RWPE2 (cell line): ENCODE data around the gene ADRB1.

Experiments used
- ATAC-seq: fragments of 200-7000 bp; cut with Tn5 transposase; 3 replicates; pipeline ENCODE4 v1.9.1; 2021; ENCODE audit warnings: low read depth
- DNase-seq: peaks from one replicate; pipeline ENCODE4 v3.0.0-alpha.2; 2020; ENCODE audit warnings: low spot score
- H3K27ac ChIP-seq: fragments of 450-650 bp; 2 replicates; pipeline ENCODE4 v1.5.1; 2017; ENCODE audit warnings: mild to moderate bottlenecking; ENCODE audit not compliant: poor library complexity, severe bottlenecking
- H3K27me3 ChIP-seq: fragments of 250-450 bp; sonication (Bioruptor Pico); 2 replicates; pipeline ENCODE4 v1.5.1; 2021; ENCODE audit warnings: mild to moderate bottlenecking, moderate library complexity; ENCODE audit not compliant: insufficient read depth, poor library complexity, severe bottlenecking
- H3K36me3 ChIP-seq: fragments of 250-450 bp; sonication (Bioruptor Pico); 2 replicates; pipeline ENCODE4 v1.5.1; 2020; ENCODE audit warnings: low read depth, mild to moderate bottlenecking, moderate library complexity
- H3K4me1 ChIP-seq: fragments of 250-450 bp; sonication (Bioruptor Pico); 2 replicates; pipeline ENCODE4 v1.5.1; 2021; ENCODE audit warnings: mild to moderate bottlenecking, moderate library complexity; ENCODE audit not compliant: insufficient read depth, poor library complexity, severe bottlenecking
- H3K4me3 ChIP-seq: fragments of 250-450 bp; sonication (Bioruptor Pico); 2 replicates; pipeline ENCODE4 v1.5.1; 2021; ENCODE audit warnings: mild to moderate bottlenecking, moderate library complexity; ENCODE audit not compliant: severe bottlenecking
- H3K9me3 ChIP-seq: fragments of 250-450 bp; sonication (Bioruptor Pico); 2 replicates; pipeline ENCODE4 v1.5.1; 2021; ENCODE audit warnings: mild to moderate bottlenecking, moderate library complexity; ENCODE audit not compliant: severe bottlenecking
- CTCF ChIP-seq: fragments of 450-650 bp; IDR thresholded peaks from one replicate; pipeline ENCODE4 v1.5.1; 2017; ENCODE audit warnings: mild to moderate bottlenecking, moderate library complexity; ENCODE audit not compliant: poor library complexity, severe bottlenecking

Gene ADRB1

DNA sequence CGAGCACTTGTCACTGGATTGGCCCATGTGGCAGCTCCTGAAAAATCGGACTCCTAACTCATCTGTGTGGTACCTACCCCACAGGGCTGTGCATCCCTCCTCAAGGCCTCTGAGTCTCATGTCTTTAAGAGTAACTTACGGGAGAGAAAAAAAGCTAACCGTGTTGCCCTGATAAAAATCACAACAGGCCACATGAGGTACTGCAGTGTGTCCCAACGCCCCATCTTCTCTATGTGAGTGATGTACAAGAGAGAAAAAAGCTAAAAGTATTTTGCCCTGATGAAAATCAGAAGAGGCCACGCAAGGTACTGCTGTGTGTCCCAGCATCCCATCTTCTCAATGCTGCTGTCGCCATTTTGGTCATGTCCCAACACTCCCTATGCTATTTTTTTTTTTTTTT, 41.2 kb upstream of the ADRB1 start:
- H3K27me3 ChIP-seq, result no peaks in the 10 kb centered on the region
- no peak for TF ChIP-seq CTCF
- no peaks in the 10 kb centered on the region for H3K36me3 ChIP-seq
- no peaks in the 10 kb centered on the region for H3K4me1 ChIP-seq
- H3K9me3 ChIP-seq, result no peaks in the 10 kb centered on the region
- ATAC-seq (no peak), DNase-seq (no peak)
- H3K4me3 ChIP-seq, result no peak overlapping the region
- H3K27ac ChIP-seq, result no peak overlapping the region

GRCh38 chr10:114003161-114003941, 40.3 kb upstream of the ADRB1 start:
- ATAC-seq (no peak), DNase-seq (no peak)
- H3K27me3 ChIP-seq, result no peaks in the 10 kb centered on the region
- no peak overlapping the region for H3K27ac ChIP-seq
- H3K4me3 ChIP-seq, result no peak overlapping the region
- no peaks in the 10 kb centered on the region for H3K4me1 ChIP-seq
- no peak for TF ChIP-seq CTCF
- H3K36me3 ChIP-seq, result no peaks in the 10 kb centered on the region
- H3K9me3 ChIP-seq, result no peaks in the 10 kb centered on the region

GRCh38 chr10:114009281-114009996, 34.2 kb upstream of the ADRB1 start:
- H3K4me1 ChIP-seq, result no peaks in the 10 kb centered on the region
- H3K9me3 ChIP-seq, result no peaks in the 10 kb centered on the region
- TF ChIP-seq CTCF, result no peak
- no peak overlapping the region for H3K27ac ChIP-seq
- no peaks in the 10 kb centered on the region for H3K36me3 ChIP-seq
- ATAC-seq (no peak), DNase-seq (no peak)
- H3K4me3 ChIP-seq, result no peak overlapping the region
- no peaks in the 10 kb centered on the region for H3K27me3 ChIP-seq

DNA sequence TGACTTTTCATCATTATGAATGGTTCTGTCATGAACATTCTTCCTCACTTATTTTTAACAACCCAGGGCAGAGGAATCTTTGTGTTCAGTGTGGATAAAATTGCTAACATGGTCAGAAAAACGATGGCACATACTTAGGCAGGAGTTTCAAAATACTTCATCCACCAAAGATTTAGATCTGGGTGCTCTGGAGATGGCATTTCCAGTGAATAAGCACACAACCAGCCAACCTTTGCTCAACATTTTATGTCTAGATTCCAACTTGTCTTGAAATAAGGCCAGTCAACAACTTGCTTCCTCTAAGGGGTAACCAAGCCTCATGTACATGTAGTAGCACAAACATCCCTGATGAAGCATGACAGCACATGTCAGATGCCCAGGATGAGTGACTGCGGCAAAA, 33.4 kb upstream of the ADRB1 start:
- DNase-seq, result no peak
- Histone ChIP-seq H3K27me3 (no peaks in the 10 kb centered on the region), H3K27ac (no peak overlapping the region), H3K9me3 (no peaks in the 10 kb centered on the region), H3K4me1 (no peaks in the 10 kb centered on the region), H3K36me3 (no peaks in the 10 kb centered on the region), H3K4me3 (no peak overlapping the region)
- ATAC-seq, result no peak
- TF ChIP-seq CTCF, result no peak

DNA sequence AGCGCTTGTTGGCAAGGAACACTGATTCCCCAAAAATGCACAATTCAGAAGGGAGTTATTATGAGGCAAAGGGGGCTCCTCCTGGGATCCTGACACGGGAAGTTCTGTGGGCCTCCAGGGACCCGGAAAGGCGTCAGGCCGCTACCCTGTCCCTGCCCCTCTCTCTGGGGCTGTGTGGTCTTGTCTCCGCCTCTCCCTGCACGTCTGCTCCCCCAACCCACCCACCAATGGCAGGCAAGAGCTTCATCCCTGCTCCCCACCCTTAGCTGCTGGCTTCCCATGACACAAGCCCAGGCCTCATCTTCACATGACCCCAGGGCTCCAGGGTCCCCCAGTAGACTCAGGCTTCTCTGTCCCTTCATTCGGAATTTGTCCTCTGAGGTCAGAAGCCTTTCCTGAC, 31.0 kb upstream of the ADRB1 start:
- Histone ChIP-seq H3K4me1 (no peaks in the 10 kb centered on the region), H3K4me3 (no peak overlapping the region), H3K27me3 (no peaks in the 10 kb centered on the region), H3K9me3 (no peaks in the 10 kb centered on the region), H3K27ac (no peak overlapping the region), H3K36me3 (no peaks in the 10 kb centered on the region)
- DNase-seq, result no peak
- no peak for TF ChIP-seq CTCF
- ATAC-seq, result no peak
